ENCODE measurements around the gene PLCL2.

DNA sequence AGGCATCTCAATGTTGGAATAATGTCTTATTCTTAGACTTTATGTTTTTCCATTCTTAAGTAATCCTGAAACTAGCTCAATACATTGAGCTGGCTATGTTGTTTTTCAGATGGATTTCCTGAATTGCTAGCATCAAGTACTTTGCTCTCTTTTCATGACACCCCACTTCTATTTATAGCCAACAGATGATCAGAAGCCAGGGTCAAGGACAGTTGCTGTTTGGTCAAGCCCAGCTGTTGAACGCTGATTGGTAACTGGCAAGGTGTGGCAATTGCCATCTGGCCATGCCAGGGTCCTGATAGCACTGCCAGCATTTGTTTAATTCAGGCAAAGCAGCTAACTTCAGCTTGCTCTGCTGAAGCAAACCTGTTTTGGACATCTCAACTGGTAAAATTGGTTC lies 46.2 kb upstream of the PLCL2 start:
- TF ChIP-seq, protein P1, sequence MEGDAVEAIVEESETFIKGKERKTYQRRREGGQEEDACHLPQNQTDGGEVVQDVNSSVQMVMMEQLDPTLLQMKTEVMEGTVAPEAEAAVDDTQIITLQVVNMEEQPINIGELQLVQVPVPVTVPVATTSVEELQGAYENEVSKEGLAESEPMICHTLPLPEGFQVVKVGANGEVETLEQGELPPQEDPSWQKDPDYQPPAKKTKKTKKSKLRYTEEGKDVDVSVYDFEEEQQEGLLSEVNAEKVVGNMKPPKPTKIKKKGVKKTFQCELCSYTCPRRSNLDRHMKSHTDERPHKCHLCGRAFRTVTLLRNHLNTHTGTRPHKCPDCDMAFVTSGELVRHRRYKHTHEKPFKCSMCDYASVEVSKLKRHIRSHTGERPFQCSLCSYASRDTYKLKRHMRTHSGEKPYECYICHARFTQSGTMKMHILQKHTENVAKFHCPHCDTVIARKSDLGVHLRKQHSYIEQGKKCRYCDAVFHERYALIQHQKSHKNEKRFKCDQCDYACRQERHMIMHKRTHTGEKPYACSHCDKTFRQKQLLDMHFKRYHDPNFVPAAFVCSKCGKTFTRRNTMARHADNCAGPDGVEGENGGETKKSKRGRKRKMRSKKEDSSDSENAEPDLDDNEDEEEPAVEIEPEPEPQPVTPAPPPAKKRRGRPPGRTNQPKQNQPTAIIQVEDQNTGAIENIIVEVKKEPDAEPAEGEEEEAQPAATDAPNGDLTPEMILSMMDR (IDR thresholded peaks at IDR 0.05; ENCODE audit: low read depth, low read length) = no peak
- TF ChIP-seq POLR2A (IDR thresholded peaks at IDR 0.05; ENCODE audit: extremely low read depth, insufficient read length) (no peak), MYC (IDR thresholded peaks at IDR 0.05; ENCODE audit: low read depth, low read length) (no peak)
- TF ChIP-seq, protein P2, sequence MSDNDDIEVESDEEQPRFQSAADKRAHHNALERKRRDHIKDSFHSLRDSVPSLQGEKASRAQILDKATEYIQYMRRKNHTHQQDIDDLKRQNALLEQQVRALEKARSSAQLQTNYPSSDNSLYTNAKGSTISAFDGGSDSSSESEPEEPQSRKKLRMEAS (IDR thresholded peaks at IDR 0.05; ENCODE audit: low read depth, low read length) = no peak

Data from NB4 (cell line).